ENCODE measurements around the gene HSBP1.
A peak's percentile ranks its signal among the peaks of the same experiment; 100 is the strongest.

The HSBP1 gene

GRCh38 chr16:83831456-83831987 lies 23.7 kb downstream of the HSBP1 start:
- no peak for DNase-seq (ENCODE audit: low read depth)
- TF ChIP-seq CTCF (IDR thresholded peaks at IDR 0.05; ENCODE audit: low read depth, low read length, missing control alignments), result no peak
- in situ Hi-C loops (cut with HindIII; ENCODE audit: low sequenced_read_pairs), result no loop called here

GRCh38 chr16:83833921-83834320 lies 26.1 kb downstream of the HSBP1 start:
- no peak for TF ChIP-seq CTCF (IDR thresholded peaks at IDR 0.05; ENCODE audit: low read depth, low read length, missing control alignments)
- no peak for DNase-seq (ENCODE audit: low read depth)
- H3K4me3 ChIP-seq (ENCODE audit: low read depth, low read length), result no peak overlapping the region
- in situ Hi-C loops (cut with HindIII; ENCODE audit: low sequenced_read_pairs), result no loop called here

More at GRCh38 chr16:83831456-83831987, 23.7 kb downstream of the HSBP1 start:
- no peak overlapping the region for H3K4me3 ChIP-seq (ENCODE audit: low read depth, low read length)

- H3K4me3 ChIP-seq (ENCODE audit: low read depth, low read length), result no peak overlapping the region
- peak; percentile 63 for DNase-seq (ENCODE audit: low read depth)
- in situ Hi-C loops (cut with HindIII; ENCODE audit: low sequenced_read_pairs), result no loop called here
- TF ChIP-seq CTCF (IDR thresholded peaks at IDR 0.05; ENCODE audit: low read depth, low read length, missing control alignments), result no peak
Observed at GRCh38 chr16:83835586-83836566, 28.1 kb downstream of the HSBP1 start.

GRCh38 chr16:83837566-83837965 lies 29.8 kb downstream of the HSBP1 start:
- DNase-seq (ENCODE audit: low read depth), result no peak
- no peak for TF ChIP-seq CTCF (IDR thresholded peaks at IDR 0.05; ENCODE audit: low read depth, low read length, missing control alignments)
- no peak overlapping the region for H3K4me3 ChIP-seq (ENCODE audit: low read depth, low read length)
- in situ Hi-C loops (cut with HindIII; ENCODE audit: low sequenced_read_pairs), result no loop called here

- TF ChIP-seq CTCF (IDR thresholded peaks at IDR 0.05; ENCODE audit: low read depth, low read length, missing control alignments), result no peak
- H3K4me3 ChIP-seq (ENCODE audit: low read depth, low read length), result no peak overlapping the region
- DNase-seq (ENCODE audit: low read depth), result no peak
- in situ Hi-C loops (cut with HindIII; ENCODE audit: low sequenced_read_pairs), result no loop called here
Observed at GRCh38 chr16:83838151-83838550, 30.4 kb downstream of the HSBP1 start.

- H3K4me3 ChIP-seq (ENCODE audit: low read depth, low read length), result no peak overlapping the region
- DNase-seq (ENCODE audit: low read depth), result no peak
- in situ Hi-C loops (cut with HindIII; ENCODE audit: low sequenced_read_pairs), result no loop called here
- TF ChIP-seq CTCF (IDR thresholded peaks at IDR 0.05; ENCODE audit: low read depth, low read length, missing control alignments), result no peak
Observed at GRCh38 chr16:83839561-83839960, 31.8 kb downstream of the HSBP1 start.

Measured in astrocyte of the cerebellum (primary cell).